Mesenchymal stem cell (in vitro differentiated cells and primary cell): ENCODE data around the gene ESYT2.

Experiments used
- DNase-seq: peaks from one replicate; pipeline ENCODE4 v3.0.0-alpha.2; 2013
- H2AFZ ChIP-seq: one replicate; pipeline ENCODE4 v1.6.1; 2013; ENCODE audit warnings: low read depth, mild to moderate bottlenecking, control low read depth, inconsistent platforms, low read length, moderate library complexity
- H2AK5ac ChIP-seq: 2 replicates; pipeline ENCODE4 v1.6.1; 2013; ENCODE audit warnings: low read length, moderate library complexity, mild to moderate bottlenecking, inconsistent platforms; ENCODE audit not compliant: severe bottlenecking
- H2BK120ac ChIP-seq: one replicate; pipeline ENCODE4 v1.6.1; 2013; ENCODE audit warnings: low read depth, mild to moderate bottlenecking, inconsistent platforms, low read length, moderate library complexity
- H2BK12ac ChIP-seq, 2 experiments: one replicate each; pipeline ENCODE4 v1.6.1; 2013; ENCODE audit warnings: inconsistent platforms in 2 of 2, low read length in 2 of 2, mild to moderate bottlenecking in 2 of 2, moderate library complexity in 2 of 2, control low read depth in 1 of 2
- H2BK15ac ChIP-seq: one replicate; pipeline ENCODE4 v1.6.1; 2013; ENCODE audit warnings: mild to moderate bottlenecking, low read depth, inconsistent platforms; ENCODE audit not compliant: poor library complexity, severe bottlenecking
- H2BK5ac ChIP-seq: 2 replicates; pipeline ENCODE4 v1.6.1; 2013; ENCODE audit warnings: low read depth, mild to moderate bottlenecking, low read length, control low read depth, inconsistent platforms; ENCODE audit not compliant: poor library complexity, severe bottlenecking
- H3K14ac ChIP-seq, 2 experiments: one replicate each; pipeline ENCODE4 v1.6.1; 2013; ENCODE audit warnings: inconsistent platforms in 2 of 2, low read length in 2 of 2, control low read depth in 1 of 2, mild to moderate bottlenecking in 1 of 2, moderate library complexity in 1 of 2
- H3K18ac ChIP-seq, 2 experiments: one replicate each; pipeline ENCODE4 v1.6.1; 2013; ENCODE audit warnings: inconsistent platforms in 2 of 2, low read length in 2 of 2, control low read depth in 1 of 2, low read depth in 1 of 2, mild to moderate bottlenecking in 1 of 2
- H3K23ac ChIP-seq, 2 experiments: one replicate each; pipeline ENCODE4 v1.6.1; 2013; ENCODE audit warnings: inconsistent platforms in 2 of 2, low read length in 2 of 2, mild to moderate bottlenecking in 2 of 2, moderate library complexity in 2 of 2, control low read depth in 1 of 2
- H3K27ac ChIP-seq: 2 replicates; pipeline ENCODE4 v1.5.1; 2013; ENCODE audit warnings: mild to moderate bottlenecking, moderate library complexity, low read length, control low read depth, inconsistent platforms; ENCODE audit not compliant: poor library complexity, severe bottlenecking
- H3K27me3 ChIP-seq, 2 experiments: 2 replicates each; pipeline versions ENCODE4 v1.6.1 to v1.7.0; 2013; ENCODE audit warnings: low read length in 2 of 2, mild to moderate bottlenecking in 2 of 2, moderate library complexity in 2 of 2, control low read depth in 1 of 2, inconsistent platforms in 1 of 2; ENCODE audit not compliant: control insufficient read depth in 1 of 2, insufficient read depth in 1 of 2
- H3K36me3 ChIP-seq, 2 experiments: 2 replicates each; pipeline versions ENCODE4 v1.6.1 to v1.7.0; 2013; ENCODE audit warnings: low read length in 2 of 2, control low read depth in 1 of 2, inconsistent platforms in 1 of 2, low read depth in 1 of 2, mild to moderate bottlenecking in 1 of 2; ENCODE audit not compliant: insufficient read depth in 2 of 2, control insufficient read depth in 1 of 2
- H3K4ac ChIP-seq, 2 experiments: one replicate each; pipeline ENCODE4 v1.6.1; 2013; ENCODE audit warnings: inconsistent platforms in 2 of 2, low read length in 2 of 2, mild to moderate bottlenecking in 2 of 2, moderate library complexity in 2 of 2, control low read depth in 1 of 2, low read depth in 1 of 2
- H3K4me1 ChIP-seq: 2 replicates; pipeline ENCODE4 v1.6.1; 2013; ENCODE audit warnings: low read depth, low read length, control low read depth; ENCODE audit not compliant: control insufficient read depth, insufficient read depth
- H3K4me2 ChIP-seq: 2 replicates; pipeline ENCODE4 v1.6.1; 2013; ENCODE audit warnings: low read length, mild to moderate bottlenecking, inconsistent platforms; ENCODE audit not compliant: poor library complexity, severe bottlenecking
- H3K4me3 ChIP-seq, 2 experiments: 2 replicates each; pipeline versions ENCODE4 v1.5.1 to v1.7.0; 2013; ENCODE audit warnings: low read length in 2 of 2, mild to moderate bottlenecking in 2 of 2, control low read depth in 1 of 2, low read depth in 1 of 2; ENCODE audit not compliant: insufficient read depth in 1 of 2
- H3K79me1 ChIP-seq: replicated peaks from 2 replicates; pipeline ENCODE4 v1.6.1; 2013; ENCODE audit warnings: mild to moderate bottlenecking, control low read depth, low read length, inconsistent platforms; ENCODE audit not compliant: poor library complexity, severe bottlenecking
- H3K9ac ChIP-seq: 2 replicates; pipeline ENCODE4 v1.7.0; 2013; ENCODE audit warnings: mild to moderate bottlenecking, low read length, moderate library complexity
- H3K9me3 ChIP-seq: 2 replicates; pipeline ENCODE4 v1.7.0; 2013; ENCODE audit warnings: mild to moderate bottlenecking, low read length; ENCODE audit not compliant: control insufficient read depth
- H4K8ac ChIP-seq: one replicate; pipeline ENCODE4 v1.6.1; 2013; ENCODE audit warnings: inconsistent platforms, mild to moderate bottlenecking, low read length, moderate library complexity
- H4K91ac ChIP-seq: one replicate; pipeline ENCODE4 v1.6.1; 2013; ENCODE audit warnings: mild to moderate bottlenecking, low read length, inconsistent platforms
- WGBS: methylation state at CpG from one replicate; pipeline ENCODE4 v1.1.7; 2013; ENCODE audit warnings: mixed read lengths; 5-methylcytosine and 5-hydroxymethylcytosine counted together

Gene ESYT2

DNA sequence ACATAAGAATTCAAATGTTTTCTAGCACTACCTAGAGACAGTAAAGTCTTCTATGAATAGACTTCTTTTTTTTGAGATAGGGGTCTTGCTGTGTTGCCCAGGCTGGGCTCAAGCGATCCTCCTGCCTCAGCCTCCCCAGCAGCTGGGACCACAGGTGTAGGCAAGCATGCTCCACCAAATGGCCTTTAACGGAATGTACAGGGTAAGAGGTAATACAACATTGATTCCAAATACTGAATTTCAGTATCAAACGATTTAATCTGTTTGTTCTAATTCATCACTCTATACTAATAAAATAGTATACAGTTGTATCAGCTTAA lies 68.9 kb downstream of the ESYT2 start:
- peaks cover 53 to 89% of the 10 kb centered on the region in 2 experiments for H3K36me3 ChIP-seq
- H4K91ac ChIP-seq: no peak overlapping the region
- H2BK5ac ChIP-seq: no peak overlapping the region
- H4K8ac ChIP-seq: no peak overlapping the region
- no peak overlapping the region for H3K14ac ChIP-seq
- H3K4me1 ChIP-seq: peaks cover 1% of the 10 kb centered on the region
- no peak overlapping the region for H3K27ac ChIP-seq
- H3K4me3 ChIP-seq: no peak overlapping the region
- no peak overlapping the region for H3K4me2 ChIP-seq
- no peak overlapping the region for H2AFZ ChIP-seq
- no peaks in the 10 kb centered on the region for H3K27me3 ChIP-seq
- H2BK15ac ChIP-seq: no peak overlapping the region
- WGBS: 95% methylated on average over 2 of the region's 3 CpGs
- no peak for DNase-seq
- H3K18ac ChIP-seq: no peak overlapping the region
- H3K9me3 ChIP-seq: no peaks in the 10 kb centered on the region
- H3K4ac ChIP-seq: no peak overlapping the region
- no peak overlapping the region for H2BK12ac ChIP-seq
- no peak overlapping the region for H3K9ac ChIP-seq
- H3K23ac ChIP-seq: no peak overlapping the region
- no peak overlapping the region for H2AK5ac ChIP-seq
- no peak overlapping the region for H2BK120ac ChIP-seq
- H3K79me1 ChIP-seq: peaks cover 20% of the 10 kb centered on the region

- WGBS: 98% methylated on average over 14 of the region's 14 CpGs
- no peak overlapping the region for H2BK120ac ChIP-seq
- H3K18ac ChIP-seq: no peak overlapping the region
- no peak overlapping the region for H3K9ac ChIP-seq
- H3K23ac ChIP-seq: no peak overlapping the region
- H3K27me3 ChIP-seq: no peaks in the 10 kb centered on the region
- no peak overlapping the region for H3K4me2 ChIP-seq
- H2BK5ac ChIP-seq: no peak overlapping the region
- no peak overlapping the region for H3K14ac ChIP-seq
- no peak overlapping the region for H2BK15ac ChIP-seq
- no peak overlapping the region for H3K4me3 ChIP-seq
- H4K8ac ChIP-seq: no peak overlapping the region
- H2AFZ ChIP-seq: no peak overlapping the region
- H3K9me3 ChIP-seq: no peaks in the 10 kb centered on the region
- peaks cover 51 to 89% of the 10 kb centered on the region in 2 experiments for H3K36me3 ChIP-seq
- no peak overlapping the region for H4K91ac ChIP-seq
- no peak overlapping the region for H3K27ac ChIP-seq
- no peak for DNase-seq
- H3K4me1 ChIP-seq: peaks cover 1% of the 10 kb centered on the region
- peaks cover 22% of the 10 kb centered on the region for H3K79me1 ChIP-seq
- no peak overlapping the region for H2BK12ac ChIP-seq
- H2AK5ac ChIP-seq: no peak overlapping the region
- no peak overlapping the region for H3K4ac ChIP-seq
Measured at GRCh38 chr7:158759749-158760444, 69.4 kb downstream of the ESYT2 start.

DNA sequence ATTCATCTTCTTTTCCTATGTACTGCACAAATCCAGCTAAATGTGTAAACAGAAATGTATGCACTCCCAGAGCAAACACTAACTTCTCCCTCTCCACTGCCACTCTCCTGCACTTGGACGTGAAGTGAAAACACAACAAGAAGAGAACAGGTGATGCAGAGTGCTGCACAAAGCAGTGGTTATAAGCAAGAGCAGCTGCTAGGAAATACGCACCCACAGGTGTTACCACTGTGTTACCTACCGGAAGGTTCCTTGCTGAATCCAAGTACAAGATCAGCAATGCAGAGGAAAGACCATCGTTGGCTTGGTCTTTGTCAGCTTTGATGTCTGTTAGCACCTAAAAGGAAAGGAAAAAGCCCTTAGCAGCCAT lies 70.1 kb downstream of the ESYT2 start:
- H3K18ac ChIP-seq: no peak overlapping the region
- WGBS: over 99% methylated on average over 4 of the region's 4 CpGs
- H3K4me2 ChIP-seq: no peak overlapping the region
- no peak for DNase-seq
- H4K91ac ChIP-seq: no peak overlapping the region
- no peak overlapping the region for H2BK15ac ChIP-seq
- peaks cover 1% of the 10 kb centered on the region for H3K4me1 ChIP-seq
- H3K14ac ChIP-seq: no peak overlapping the region
- H3K23ac ChIP-seq: no peak overlapping the region
- H3K4ac ChIP-seq: no peak overlapping the region
- no peak overlapping the region for H2AFZ ChIP-seq
- no peak overlapping the region for H2AK5ac ChIP-seq
- no peak overlapping the region for H4K8ac ChIP-seq
- H2BK5ac ChIP-seq: no peak overlapping the region
- no peaks in the 10 kb centered on the region for H3K9me3 ChIP-seq
- no peak overlapping the region for H2BK120ac ChIP-seq
- no peak overlapping the region for H3K4me3 ChIP-seq
- H3K27ac ChIP-seq: no peak overlapping the region
- no peaks in the 10 kb centered on the region for H3K27me3 ChIP-seq
- peaks cover 25% of the 10 kb centered on the region for H3K79me1 ChIP-seq
- no peak overlapping the region for H3K9ac ChIP-seq
- H2BK12ac ChIP-seq: no peak overlapping the region
- peaks cover 50 to 89% of the 10 kb centered on the region in 2 experiments for H3K36me3 ChIP-seq

DNA sequence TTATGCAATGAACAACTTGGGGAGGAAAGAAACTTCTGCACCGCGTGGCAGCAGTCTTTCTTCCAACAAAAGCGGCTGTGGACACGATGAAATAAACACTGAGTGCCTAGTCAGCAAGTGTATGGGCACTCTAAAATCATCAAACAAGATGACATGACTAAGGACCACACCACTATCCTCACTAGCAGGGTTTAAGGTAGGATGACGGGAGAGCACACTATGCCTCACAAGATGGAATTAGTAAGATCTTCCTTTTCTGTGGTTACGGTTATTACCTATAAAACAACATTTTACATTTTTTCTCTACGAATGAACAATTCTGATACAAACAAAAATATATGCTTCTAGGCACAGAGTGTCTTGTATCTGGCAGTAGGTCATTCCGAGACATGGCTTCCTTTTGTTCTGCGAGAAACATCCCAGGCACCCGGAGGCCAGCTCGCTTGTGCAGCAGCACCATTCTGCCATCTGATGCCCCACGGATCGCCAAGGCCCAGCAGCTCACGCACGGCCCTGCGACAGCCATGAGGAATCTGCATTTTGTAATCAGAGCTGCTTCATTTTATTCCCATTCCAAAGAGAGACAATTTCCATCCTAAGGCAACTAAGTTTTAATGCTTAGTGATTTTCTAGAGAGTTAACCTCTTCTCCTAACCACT lies 70.6 kb downstream of the ESYT2 start:
- Histone ChIP-seq H3K14ac (no peak overlapping the region), H2BK15ac (no peak overlapping the region), H2AFZ (no peak overlapping the region), H3K4me3 (no peak overlapping the region), H3K4me1 (peaks cover 3% of the 10 kb centered on the region), H3K9ac (no peak overlapping the region), H2AK5ac (no peak overlapping the region), H3K23ac (no peak overlapping the region), H3K27me3 (no peaks in the 10 kb centered on the region), H2BK12ac (no peak overlapping the region), H3K4me2 (no peak overlapping the region), H3K36me3 (peaks cover 54 to 87% of the 10 kb centered on the region in 2 experiments), H4K91ac (no peak overlapping the region), H4K8ac (no peak overlapping the region), H3K18ac (no peak overlapping the region), H3K9me3 (no peaks in the 10 kb centered on the region), H3K27ac (no peak overlapping the region), H3K79me1 (peaks cover 28% of the 10 kb centered on the region), H3K4ac (no peak overlapping the region), H2BK5ac (no peak overlapping the region), H2BK120ac (no peak overlapping the region)
- DNase-seq: peak; percentile 18
- WGBS: 92% methylated on average over 16 of the region's 16 CpGs
